HepG2 (cell line): ENCODE data around the gene SYS1. TPM values are rescaled to one million over a fixed set of nuclear protein-coding genes. Genes with fewer than 3 reads are reported as not detected.

Experiments
- ELF3 ChIP-seq: IDR thresholded peaks from 2 replicates; pipeline ENCODE4 v1.6.1; 2016; ENCODE audit warnings: missing genetic modification reagents, missing compliant biosample characterization
- KDM3A ChIP-seq: IDR thresholded peaks from 2 replicates; pipeline ENCODE4 v1.6.1; 2018; ENCODE audit warnings: low read depth, missing compliant biosample characterization
- MAZ ChIP-seq, 2 experiments: sonication (generic) in 1 of 2; formaldehyde crosslinking in 1 of 2; IDR thresholded peaks; 2 replicates each; pipeline versions ENCODE4 v1.5.0 to v1.6.1; 2012 to 2020; ENCODE audit warnings: low read depth in 2 of 2, mild to moderate bottlenecking in 2 of 2, borderline replicate concordance in 1 of 2, improper control_type of control experiment in 1 of 2, low read length in 1 of 2, missing genetic modification reagents in 1 of 2, moderate library complexity in 1 of 2
- MIER3 ChIP-seq: IDR thresholded peaks from 2 replicates; pipeline ENCODE4 v1.6.1; 2016; ENCODE audit warnings: missing compliant biosample characterization, borderline replicate concordance
- NBN ChIP-seq: fragments of 450-650 bp; conservative IDR thresholded peaks from 2 replicates; pipeline ENCODE4 v1.6.1; 2017
- RBM22 ChIP-seq: fragments of 200-400 bp; formaldehyde crosslinking; optimal IDR thresholded peaks from 2 replicates; pipeline ENCODE3; 2017; ENCODE audit warnings: mild to moderate bottlenecking, low read length, moderate library complexity
- SP2 ChIP-seq: sonication (generic); formaldehyde crosslinking; IDR thresholded peaks from 2 replicates; pipeline ENCODE4 v1.5.1; 2020; ENCODE audit warnings: mild to moderate bottlenecking, missing genetic modification reagents
- ZFP36L1 ChIP-seq: sonication (generic); formaldehyde crosslinking; IDR thresholded peaks from 2 replicates; pipeline ENCODE4 v1.8.0; 2022; ENCODE audit warnings: mild to moderate bottlenecking, missing genetic modification reagents, moderate library complexity
- ZNF256 ChIP-seq: sonication (generic); formaldehyde crosslinking; conservative IDR thresholded peaks from 2 replicates; pipeline ENCODE4 v1.4.0; 2020; ENCODE audit warnings: missing genetic modification reagents
- ZNF331 ChIP-seq: sonication (generic); formaldehyde crosslinking; IDR thresholded peaks from 2 replicates; pipeline ENCODE4 v1.4.0; 2020; ENCODE audit warnings: missing genetic modification reagents
- ZNF44 ChIP-seq: sonication (generic); formaldehyde crosslinking; IDR thresholded peaks from 2 replicates; pipeline ENCODE4 v1.5.1; 2020; ENCODE audit warnings: mild to moderate bottlenecking, missing genetic modification reagents
- polyA plus RNA-seq, 8 experiments: library from polyadenylated mRNA; depleted of rRNA in 3 of 8; stranded (reverse) in 7 of 8; unstranded in 1 of 8; fragments of >200 nt; fragmentation: Illumina TruSeq in 4 of 8; extraction: Trizol in 4 of 8; gene quantifications; 2 replicates each; pipeline versions ENCODE4 v1.2.1 to v1.2.3, GENCODE V29; 2011 to 2016; ENCODE audit warnings: low read depth in 4 of 8, missing spikeins in 1 of 8, mixed read lengths in 1 of 8; ENCODE audit not compliant: insufficient read depth in 1 of 8
- total RNA-seq, 5 experiments: library from RNA; depleted of rRNA; stranded (reverse); fragments of >200 nt; fragmentation: Illumina TruSeq; extraction: Trizol; gene quantifications; 2 replicates each; pipeline ENCODE4 v1.2.3, GENCODE V29; 2016; ENCODE audit warnings: low read depth in 1 of 5
- TF ChIP-seq, protein P1 (sequence below): IDR thresholded peaks from 2 replicates; pipeline ENCODE4 v1.6.1; 2016
- TF ChIP-seq, protein P2 (sequence below): IDR thresholded peaks from 2 replicates; pipeline ENCODE4 v1.6.1; 2018; ENCODE audit warnings: missing genetic modification reagents, mild to moderate bottlenecking, missing compliant biosample characterization
- TF ChIP-seq, protein P3 (sequence below): sonication (generic); formaldehyde crosslinking; IDR thresholded peaks from 2 replicates; pipeline ENCODE4 v1.8.0; 2023; ENCODE audit warnings: mild to moderate bottlenecking, missing genetic modification reagents
- TF ChIP-seq, protein P4 (sequence below): sonication (generic); formaldehyde crosslinking; IDR thresholded peaks from 2 replicates; pipeline ENCODE4 v1.5.0; 2020; ENCODE audit warnings: missing genetic modification reagents
- TF ChIP-seq, protein P5 (sequence below), 2 experiments: sonication (generic) in 1 of 2; formaldehyde crosslinking in 1 of 2; IDR thresholded peaks; 2 replicates each; pipeline versions ENCODE4 v1.6.1 to v1.9.0; 2014 to 2022; ENCODE audit warnings: antibody characterized with exemption in 1 of 2, borderline replicate concordance in 1 of 2, inconsistent platforms in 1 of 2, low read depth in 1 of 2, missing genetic modification reagents in 1 of 2

SYS1 gene
- total and polyA plus RNA-seq, 2 of the 13 experiments (the other 11 are each of a cell fraction or from before 2014, with no cell fraction given) = 38.3 to 65.6 TPM

DNA sequence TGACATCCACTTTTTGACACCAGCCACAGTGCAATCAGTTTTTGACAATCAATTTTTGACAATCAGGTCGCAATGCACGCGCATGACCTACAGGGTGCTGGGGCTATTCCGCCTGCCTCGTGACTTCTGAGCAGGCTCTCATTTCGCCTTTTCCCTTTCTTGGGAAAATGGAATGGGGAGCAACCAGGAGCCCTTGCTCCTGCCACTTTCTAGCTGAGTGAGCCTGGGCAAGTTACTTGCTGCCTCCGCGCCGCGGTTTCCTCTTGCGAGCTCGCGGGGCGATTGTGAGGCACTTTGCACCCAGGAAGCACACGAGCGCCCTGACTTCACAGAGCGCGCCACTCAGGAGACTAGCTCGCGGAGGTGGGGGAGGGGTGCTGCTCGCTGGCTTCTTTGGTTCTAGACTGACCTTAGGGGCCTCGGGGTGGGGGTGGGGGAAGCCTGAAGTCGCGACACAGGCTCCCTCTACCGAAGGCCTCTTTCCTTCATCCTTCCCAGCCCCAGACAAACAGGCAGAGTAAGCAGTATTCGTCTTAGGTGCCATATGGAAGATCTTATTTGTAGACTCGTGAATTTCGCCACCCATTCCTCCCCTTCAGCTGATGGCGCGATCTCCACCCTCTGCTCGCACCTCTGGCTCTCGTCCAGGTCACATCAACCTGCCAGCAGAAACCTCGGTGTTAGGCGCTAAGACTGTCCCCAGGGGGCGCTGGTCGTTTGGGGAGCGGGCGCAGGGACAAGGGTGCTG, 10.6 kb downstream of the SYS1 start (continued):
- TF ChIP-seq, protein P1, sequence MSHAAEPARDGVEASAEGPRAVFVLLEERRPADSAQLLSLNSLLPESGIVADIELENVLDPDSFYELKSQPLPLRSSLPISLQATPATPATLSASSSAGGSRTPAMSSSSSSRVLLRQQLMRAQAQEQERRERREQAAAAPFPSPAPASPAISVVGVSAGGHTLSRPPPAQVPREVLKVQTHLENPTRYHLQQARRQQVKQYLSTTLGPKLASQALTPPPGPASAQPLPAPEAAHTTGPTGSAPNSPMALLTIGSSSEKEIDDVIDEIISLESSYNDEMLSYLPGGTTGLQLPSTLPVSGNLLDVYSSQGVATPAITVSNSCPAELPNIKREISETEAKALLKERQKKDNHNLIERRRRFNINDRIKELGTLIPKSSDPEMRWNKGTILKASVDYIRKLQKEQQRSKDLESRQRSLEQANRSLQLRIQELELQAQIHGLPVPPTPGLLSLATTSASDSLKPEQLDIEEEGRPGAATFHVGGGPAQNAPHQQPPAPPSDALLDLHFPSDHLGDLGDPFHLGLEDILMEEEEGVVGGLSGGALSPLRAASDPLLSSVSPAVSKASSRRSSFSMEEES (CRISPR knock-in tag) = peak; percentile 69; the same call in 1 of the 2 replicates
- TF ChIP-seq ZNF256 (CRISPR knock-in tag) = 0 out of 2 replicates have a peak, but pooled peaks have one; percentile 18
- TF ChIP-seq ZNF331 (CRISPR knock-in tag) = peak; percentile 57; the same call in 1 of the 2 replicates
- TF ChIP-seq, protein P2, sequence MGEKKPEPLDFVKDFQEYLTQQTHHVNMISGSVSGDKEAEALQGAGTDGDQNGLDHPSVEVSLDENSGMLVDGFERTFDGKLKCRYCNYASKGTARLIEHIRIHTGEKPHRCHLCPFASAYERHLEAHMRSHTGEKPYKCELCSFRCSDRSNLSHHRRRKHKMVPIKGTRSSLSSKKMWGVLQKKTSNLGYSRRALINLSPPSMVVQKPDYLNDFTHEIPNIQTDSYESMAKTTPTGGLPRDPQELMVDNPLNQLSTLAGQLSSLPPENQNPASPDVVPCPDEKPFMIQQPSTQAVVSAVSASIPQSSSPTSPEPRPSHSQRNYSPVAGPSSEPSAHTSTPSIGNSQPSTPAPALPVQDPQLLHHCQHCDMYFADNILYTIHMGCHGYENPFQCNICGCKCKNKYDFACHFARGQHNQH (CRISPR knock-in tag) = 0 out of 2 replicates have a peak, but pooled peaks have one; percentile 35
- no peak for TF ChIP-seq ZNF44 (CRISPR knock-in tag)
- TF ChIP-seq, protein P3, sequence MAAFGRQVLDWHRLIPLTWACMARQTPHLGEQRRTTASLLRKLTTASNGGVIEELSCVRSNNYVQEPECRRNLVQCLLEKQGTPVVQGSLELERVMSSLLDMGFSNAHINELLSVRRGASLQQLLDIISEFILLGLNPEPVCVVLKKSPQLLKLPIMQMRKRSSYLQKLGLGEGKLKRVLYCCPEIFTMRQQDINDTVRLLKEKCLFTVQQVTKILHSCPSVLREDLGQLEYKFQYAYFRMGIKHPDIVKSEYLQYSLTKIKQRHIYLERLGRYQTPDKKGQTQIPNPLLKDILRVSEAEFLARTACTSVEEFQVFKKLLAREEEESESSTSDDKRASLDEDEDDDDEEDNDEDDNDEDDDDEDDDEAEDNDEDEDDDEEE (CRISPR knock-in tag) = no peak; the same call in 1 of the 2 replicates
- no peak for TF ChIP-seq NBN
- TF ChIP-seq ELF3 (CRISPR knock-in tag) = peak; percentile 61; the same call in 1 of the 2 replicates
- no peak for TF ChIP-seq RBM22
- peak; percentile 82; the same call in 1 of the 2 replicates for TF ChIP-seq KDM3A (CRISPR knock-in tag)
- TF ChIP-seq, protein P4, sequence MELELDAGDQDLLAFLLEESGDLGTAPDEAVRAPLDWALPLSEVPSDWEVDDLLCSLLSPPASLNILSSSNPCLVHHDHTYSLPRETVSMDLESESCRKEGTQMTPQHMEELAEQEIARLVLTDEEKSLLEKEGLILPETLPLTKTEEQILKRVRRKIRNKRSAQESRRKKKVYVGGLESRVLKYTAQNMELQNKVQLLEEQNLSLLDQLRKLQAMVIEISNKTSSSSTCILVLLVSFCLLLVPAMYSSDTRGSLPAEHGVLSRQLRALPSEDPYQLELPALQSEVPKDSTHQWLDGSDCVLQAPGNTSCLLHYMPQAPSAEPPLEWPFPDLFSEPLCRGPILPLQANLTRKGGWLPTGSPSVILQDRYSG = no peak
- peak; percentile 53; the same call in 1 of the 2 replicates for TF ChIP-seq MIER3 (CRISPR knock-in tag)
- TF ChIP-seq SP2 (CRISPR knock-in tag) = no peak
- TF ChIP-seq MAZ (IDR thresholded peaks at IDR 0.05; ENCODE audit: borderline replicate concordance, low read depth, low read length) = no peak
- TF ChIP-seq MAZ (CRISPR knock-in tag; IDR thresholded peaks at IDR 0.05; ENCODE audit: low read depth) = 0 out of 2 replicates have a peak, but pooled peaks have one; percentile 59
- TF ChIP-seq, protein P5, sequence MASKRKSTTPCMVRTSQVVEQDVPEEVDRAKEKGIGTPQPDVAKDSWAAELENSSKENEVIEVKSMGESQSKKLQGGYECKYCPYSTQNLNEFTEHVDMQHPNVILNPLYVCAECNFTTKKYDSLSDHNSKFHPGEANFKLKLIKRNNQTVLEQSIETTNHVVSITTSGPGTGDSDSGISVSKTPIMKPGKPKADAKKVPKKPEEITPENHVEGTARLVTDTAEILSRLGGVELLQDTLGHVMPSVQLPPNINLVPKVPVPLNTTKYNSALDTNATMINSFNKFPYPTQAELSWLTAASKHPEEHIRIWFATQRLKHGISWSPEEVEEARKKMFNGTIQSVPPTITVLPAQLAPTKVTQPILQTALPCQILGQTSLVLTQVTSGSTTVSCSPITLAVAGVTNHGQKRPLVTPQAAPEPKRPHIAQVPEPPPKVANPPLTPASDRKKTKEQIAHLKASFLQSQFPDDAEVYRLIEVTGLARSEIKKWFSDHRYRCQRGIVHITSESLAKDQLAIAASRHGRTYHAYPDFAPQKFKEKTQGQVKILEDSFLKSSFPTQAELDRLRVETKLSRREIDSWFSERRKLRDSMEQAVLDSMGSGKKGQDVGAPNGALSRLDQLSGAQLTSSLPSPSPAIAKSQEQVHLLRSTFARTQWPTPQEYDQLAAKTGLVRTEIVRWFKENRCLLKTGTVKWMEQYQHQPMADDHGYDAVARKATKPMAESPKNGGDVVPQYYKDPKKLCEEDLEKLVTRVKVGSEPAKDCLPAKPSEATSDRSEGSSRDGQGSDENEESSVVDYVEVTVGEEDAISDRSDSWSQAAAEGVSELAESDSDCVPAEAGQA (IDR thresholded peaks at IDR 0.05; ENCODE audit: low read depth) = no peak; the same call in 1 of the 2 replicates
- TF ChIP-seq, protein P5 (CRISPR knock-in tag; IDR thresholded peaks at IDR 0.05; ENCODE audit: borderline replicate concordance) = no peak
- no peak for TF ChIP-seq ZFP36L1
